Neural progenitor cell (in vitro differentiated cells): Measurements from ENCODE around the gene RECK. TPM values are rescaled to one million over a fixed set of nuclear protein-coding genes. Genes with fewer than 3 reads are reported as not detected.
"Not testable (repeated sequence)": the region's sequence is repeated elsewhere in the genome, so short reads cannot be mapped to it uniquely, and the experiment has no call there.

Experiments
- DNase-seq: peaks from one replicate; pipeline ENCODE4 v3.0.0-alpha.2; 2016; ENCODE audit warnings: low spot score
- H2AFZ ChIP-seq: fragments of 200-600 bp; sonication (generic); replicated peaks from 2 replicates; pipeline ENCODE4 v1.6.1; 2016; ENCODE audit warnings: antibody characterized with exemption
- H3F3A ChIP-seq: fragments of 200-600 bp; sonication (generic); 2 replicates; pipeline ENCODE4 v1.6.1; 2016; ENCODE audit warnings: antibody characterized with exemption, low read depth
- H3K27ac ChIP-seq: fragments of 200-600 bp; sonication (generic); 2 replicates; pipeline ENCODE4 v1.5.1; 2016; ENCODE audit warnings: mild to moderate bottlenecking
- H3K27me3 ChIP-seq: fragments of 200-600 bp; sonication (generic); 2 replicates; pipeline ENCODE4 v1.6.1; 2016; ENCODE audit warnings: mild to moderate bottlenecking, moderate library complexity
- H3K36me3 ChIP-seq: fragments of 200-600 bp; sonication (generic); 2 replicates; pipeline ENCODE4 v1.5.1; 2016
- H3K4me1 ChIP-seq: fragments of 200-600 bp; sonication (generic); 2 replicates; pipeline ENCODE4 v1.6.1; 2016; ENCODE audit warnings: mixed run types
- H3K4me2 ChIP-seq: fragments of 200-600 bp; sonication (generic); 2 replicates; pipeline ENCODE4 v1.6.1; 2016
- H3K4me3 ChIP-seq: fragments of 200-600 bp; sonication (generic); 2 replicates; pipeline ENCODE4 v1.5.1; 2016
- H3K79me2 ChIP-seq: fragments of 200-600 bp; sonication (generic); 2 replicates; pipeline ENCODE4 v1.6.1; 2016; ENCODE audit warnings: low read depth
- H3K9ac ChIP-seq: fragments of 200-600 bp; sonication (generic); 2 replicates; pipeline ENCODE4 v1.6.1; 2016
- H3K9me3 ChIP-seq: fragments of 200-600 bp; sonication (generic); 2 replicates; pipeline ENCODE4 v1.5.1; 2016; ENCODE audit warnings: low read depth
- H4K20me1 ChIP-seq: fragments of 200-600 bp; sonication (generic); 2 replicates; pipeline ENCODE4 v1.6.1; 2016; ENCODE audit warnings: low read depth
- H3K27ac Mint-ChIP-seq: 3 replicates; pipeline ENCODE4 v1.8.0; 2021; ENCODE audit warnings: mixed read lengths
- H3K27me3 Mint-ChIP-seq: 2 replicates; pipeline ENCODE4 v1.8.0; 2022; ENCODE audit warnings: low read depth, mild to moderate bottlenecking, inconsistent platforms, moderate library complexity, mixed read lengths; ENCODE audit not compliant: insufficient read depth
- H3K36me3 Mint-ChIP-seq: 3 replicates; pipeline ENCODE4 v1.8.0; 2021; ENCODE audit warnings: mixed read lengths
- H3K4me1 Mint-ChIP-seq: 3 replicates; pipeline ENCODE4 v1.8.0; 2021; ENCODE audit warnings: mixed read lengths
- H3K4me3 Mint-ChIP-seq: 3 replicates; pipeline ENCODE4 v1.8.0; 2021; ENCODE audit warnings: mild to moderate bottlenecking, moderate library complexity, mixed read lengths
- H3K9me3 Mint-ChIP-seq: 3 replicates; pipeline ENCODE4 v1.8.0; 2020; ENCODE audit warnings: mixed read lengths
- EZH2 ChIP-seq: fragments of 200-600 bp; sonication (generic); IDR thresholded peaks from 2 replicates; pipeline ENCODE4 v1.6.1; 2017; ENCODE audit warnings: antibody characterized with exemption, mild to moderate bottlenecking, moderate library complexity
- EZH2phosphoT487 ChIP-seq: fragments of 200-600 bp; sonication (generic); IDR thresholded peaks from 2 replicates; pipeline ENCODE4 v1.6.1; 2017; ENCODE audit warnings: antibody characterized with exemption
- total RNA-seq: library from RNA; depleted of rRNA; stranded (reverse); fragments of >200 nt; gene quantifications from 2 replicates; pipeline ENCODE4 v1.2.3, GENCODE V29; 2015; ENCODE audit warnings: low replicate concordance
- TF ChIP-seq, protein P1 (sequence below): fragments of 200-600 bp; sonication (generic); IDR thresholded peaks from 2 replicates; pipeline ENCODE4 v1.5.1; 2017; ENCODE audit warnings: antibody characterized with exemption, mild to moderate bottlenecking

The RECK gene
- total RNA-seq, 1 donor from 2014 or later: 11.0 TPM

DNA sequence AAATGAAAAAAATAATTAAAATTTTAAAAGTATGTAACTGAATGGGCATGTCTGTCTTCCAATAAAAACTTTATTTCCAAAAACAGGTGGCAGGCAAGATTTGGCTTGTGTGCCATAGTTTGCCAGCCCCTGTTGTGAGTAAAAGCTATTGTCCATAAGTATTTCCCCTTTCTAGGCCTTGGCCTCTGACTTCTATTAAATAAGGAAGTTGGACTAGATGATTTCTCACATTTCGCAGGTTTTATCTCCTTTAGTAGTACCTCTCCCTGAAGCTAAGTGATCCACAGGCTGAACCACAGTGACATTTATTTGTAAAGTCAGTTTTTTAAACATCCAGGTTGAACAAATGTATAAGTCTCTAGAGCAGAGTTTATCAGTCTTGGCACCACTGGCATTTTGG is 41.3 kb downstream of the RECK start:
- Mint-ChIP-seq H3K27me3 (no peaks in the 10 kb centered on the region), H3K27ac (no peak overlapping the region), H3K4me3 (no peak overlapping the region), H3K36me3 (peaks cover 8% of the 10 kb centered on the region), H3K4me1 (no peaks in the 10 kb centered on the region), H3K9me3 (no peaks in the 10 kb centered on the region)
- no peaks in the 10 kb centered on the region for H4K20me1 ChIP-seq
- DNase-seq: no peak
- no peak overlapping the region for H2AFZ ChIP-seq
- H3K79me2 ChIP-seq: no peaks in the 10 kb centered on the region
- H3K4me3 ChIP-seq: no peak overlapping the region
- no peak overlapping the region for H3K4me2 ChIP-seq
- TF ChIP-seq, protein P1, sequence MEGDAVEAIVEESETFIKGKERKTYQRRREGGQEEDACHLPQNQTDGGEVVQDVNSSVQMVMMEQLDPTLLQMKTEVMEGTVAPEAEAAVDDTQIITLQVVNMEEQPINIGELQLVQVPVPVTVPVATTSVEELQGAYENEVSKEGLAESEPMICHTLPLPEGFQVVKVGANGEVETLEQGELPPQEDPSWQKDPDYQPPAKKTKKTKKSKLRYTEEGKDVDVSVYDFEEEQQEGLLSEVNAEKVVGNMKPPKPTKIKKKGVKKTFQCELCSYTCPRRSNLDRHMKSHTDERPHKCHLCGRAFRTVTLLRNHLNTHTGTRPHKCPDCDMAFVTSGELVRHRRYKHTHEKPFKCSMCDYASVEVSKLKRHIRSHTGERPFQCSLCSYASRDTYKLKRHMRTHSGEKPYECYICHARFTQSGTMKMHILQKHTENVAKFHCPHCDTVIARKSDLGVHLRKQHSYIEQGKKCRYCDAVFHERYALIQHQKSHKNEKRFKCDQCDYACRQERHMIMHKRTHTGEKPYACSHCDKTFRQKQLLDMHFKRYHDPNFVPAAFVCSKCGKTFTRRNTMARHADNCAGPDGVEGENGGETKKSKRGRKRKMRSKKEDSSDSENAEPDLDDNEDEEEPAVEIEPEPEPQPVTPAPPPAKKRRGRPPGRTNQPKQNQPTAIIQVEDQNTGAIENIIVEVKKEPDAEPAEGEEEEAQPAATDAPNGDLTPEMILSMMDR: no peak
- TF ChIP-seq EZH2phosphoT487 (no peak), EZH2 (no peak)
- H3K9me3 ChIP-seq: no peaks in the 10 kb centered on the region
- H3K27ac ChIP-seq: no peak overlapping the region
- H3K9ac ChIP-seq: no peak overlapping the region
- no peaks in the 10 kb centered on the region for H3K4me1 ChIP-seq
- H3F3A ChIP-seq: no peaks in the 10 kb centered on the region
- no peaks in the 10 kb centered on the region for H3K27me3 ChIP-seq
- H3K36me3 ChIP-seq: no peaks in the 10 kb centered on the region

DNA sequence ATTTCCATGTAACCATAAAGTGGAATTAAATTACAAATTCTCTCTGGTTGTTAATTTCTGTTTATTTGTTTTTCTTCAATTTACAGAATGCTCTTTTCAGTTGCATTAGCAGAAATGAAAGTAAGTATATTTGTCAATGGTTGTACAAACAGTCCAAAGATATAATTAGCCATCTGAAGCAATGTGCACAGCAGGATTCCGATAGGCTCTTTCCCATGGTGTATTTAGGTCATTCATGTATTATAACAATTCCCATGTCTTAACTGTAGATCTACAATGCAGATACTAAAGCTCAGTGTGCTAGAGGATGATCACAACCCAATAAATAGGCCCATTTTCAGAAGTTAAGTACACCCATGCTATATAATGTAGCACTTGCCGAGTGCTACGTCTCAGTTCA is 43.8 kb downstream of the RECK start:
- no peaks in the 10 kb centered on the region for H3K9me3 ChIP-seq
- H3K4me1 ChIP-seq: no peaks in the 10 kb centered on the region
- Mint-ChIP-seq H3K27me3 (no peaks in the 10 kb centered on the region), H3K9me3 (no peaks in the 10 kb centered on the region), H3K27ac (no peak overlapping the region), H3K36me3 (peaks cover 8% of the 10 kb centered on the region), H3K4me1 (no peaks in the 10 kb centered on the region), H3K4me3 (no peak overlapping the region)
- TF ChIP-seq EZH2phosphoT487: no peak
- H3K36me3 ChIP-seq: no peaks in the 10 kb centered on the region
- H2AFZ ChIP-seq: no peak overlapping the region
- H3F3A ChIP-seq: no peaks in the 10 kb centered on the region
- H3K27me3 ChIP-seq: no peaks in the 10 kb centered on the region
- H3K9ac ChIP-seq: no peak overlapping the region
- no peak for DNase-seq
- no peaks in the 10 kb centered on the region for H4K20me1 ChIP-seq
- H3K79me2 ChIP-seq: no peaks in the 10 kb centered on the region
- H3K4me3 ChIP-seq: no peak overlapping the region
- no peak overlapping the region for H3K4me2 ChIP-seq
- no peak overlapping the region for H3K27ac ChIP-seq

GRCh38 chr9:36082931-36083330 is 46.2 kb downstream of the RECK start:
- Histone ChIP-seq H3K79me2 (no peaks in the 10 kb centered on the region), H3K4me1 (no peaks in the 10 kb centered on the region), H3K4me2 (no peak overlapping the region), H3F3A (no peaks in the 10 kb centered on the region), H3K27me3 (no peaks in the 10 kb centered on the region), H3K4me3 (no peak overlapping the region), H3K27ac (no peak overlapping the region), H3K36me3 (peaks cover 5% of the 10 kb centered on the region), H3K9me3 (no peaks in the 10 kb centered on the region), H2AFZ (no peak overlapping the region), H3K9ac (no peak overlapping the region), H4K20me1 (no peaks in the 10 kb centered on the region)
- peaks cover 5% of the 10 kb centered on the region for H3K9me3 Mint-ChIP-seq
- H3K27me3 Mint-ChIP-seq: peaks cover 2% of the 10 kb centered on the region
- TF ChIP-seq EZH2 (no peak), EZH2phosphoT487 (no peak)
- TF ChIP-seq, protein P1: no peak
- peaks cover 26% of the 10 kb centered on the region for H3K36me3 Mint-ChIP-seq
- no peak for DNase-seq
- no peak overlapping the region for H3K27ac Mint-ChIP-seq
- no peaks in the 10 kb centered on the region for H3K4me1 Mint-ChIP-seq
- no peak overlapping the region for H3K4me3 Mint-ChIP-seq

- H3K27ac Mint-ChIP-seq: no peak overlapping the region
- Histone ChIP-seq H3K4me1 (no peaks in the 10 kb centered on the region), H3K9ac (no peak overlapping the region), H3K9me3 (no peaks in the 10 kb centered on the region), H3K79me2 (no peaks in the 10 kb centered on the region), H3F3A (peaks cover under 1% of the 10 kb centered on the region), H2AFZ (no peak overlapping the region), H3K4me3 (no peak overlapping the region), H3K4me2 (no peak overlapping the region), H3K36me3 (peaks cover 5% of the 10 kb centered on the region), H3K27me3 (no peaks in the 10 kb centered on the region), H4K20me1 (no peaks in the 10 kb centered on the region), H3K27ac (no peak overlapping the region)
- H3K4me1 Mint-ChIP-seq: no peaks in the 10 kb centered on the region
- H3K4me3 Mint-ChIP-seq: no peak overlapping the region
- H3K36me3 Mint-ChIP-seq: peaks cover 24% of the 10 kb centered on the region
- H3K9me3 Mint-ChIP-seq: peaks cover 5% of the 10 kb centered on the region
- DNase-seq: no peak
- no peak for TF ChIP-seq EZH2phosphoT487
- no peak for TF ChIP-seq EZH2
- TF ChIP-seq, protein P1: no peak
- H3K27me3 Mint-ChIP-seq: peaks cover 2% of the 10 kb centered on the region
Observed at GRCh38 chr9:36086442-36086841, 49.7 kb downstream of the RECK start.

DNA sequence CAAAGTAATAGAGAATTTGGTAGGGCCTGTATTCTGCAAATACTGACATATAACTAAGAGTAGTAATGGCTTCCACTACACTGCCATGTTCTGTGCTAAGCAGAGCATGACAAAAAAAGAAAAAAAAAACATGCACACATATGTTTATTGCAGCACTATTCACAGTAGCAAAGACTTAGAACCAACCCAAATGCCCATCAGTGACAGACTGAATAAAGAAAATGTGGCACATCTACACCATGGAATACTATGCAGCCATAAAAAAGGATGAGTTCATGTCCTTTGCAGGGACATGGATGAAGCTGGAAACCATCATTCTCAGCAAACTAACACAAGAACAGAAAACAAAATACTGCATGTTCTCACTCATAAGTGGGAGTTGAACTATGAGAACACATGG is 50.3 kb downstream of the RECK start:
- H2AFZ ChIP-seq, H3K4me3 ChIP-seq, H3K9me3 Mint-ChIP-seq, H3K9ac ChIP-seq, H3K4me1 ChIP-seq, H3K79me2 ChIP-seq, H4K20me1 ChIP-seq, H3K27ac Mint-ChIP-seq, H3K27me3 Mint-ChIP-seq, H3K36me3 ChIP-seq, H3K27ac ChIP-seq, H3K4me3 Mint-ChIP-seq, H3K9me3 ChIP-seq, H3K27me3 ChIP-seq, H3F3A ChIP-seq, DNase-seq, H3K4me1 Mint-ChIP-seq, H3K4me2 ChIP-seq: not testable (repeated sequence)
- peaks cover 26% of the 10 kb centered on the region for H3K36me3 Mint-ChIP-seq
